ENCODE data around the gene ATG13.
A peak's percentile ranks its signal among the peaks of the same experiment; 100 is the strongest.

DNA sequence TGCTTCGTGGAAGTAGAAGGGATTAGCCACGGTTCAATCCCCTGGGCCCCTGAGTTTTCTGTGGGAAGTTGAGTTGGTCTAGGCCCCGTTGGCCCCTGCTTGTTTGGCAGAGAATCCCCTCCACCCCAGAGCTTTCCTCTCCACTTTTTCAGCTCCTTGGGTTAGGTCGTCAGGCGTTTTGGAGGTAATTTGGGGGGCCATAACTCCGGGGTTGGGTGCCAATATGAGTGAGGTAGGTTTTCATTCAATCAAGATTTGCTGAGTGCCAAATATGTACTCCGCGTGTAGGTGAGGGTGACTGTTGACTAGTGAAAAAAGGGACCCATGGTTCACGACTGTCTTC lies 590 bp downstream of the ATG13 start:
- TF ChIP-seq, protein P1, sequence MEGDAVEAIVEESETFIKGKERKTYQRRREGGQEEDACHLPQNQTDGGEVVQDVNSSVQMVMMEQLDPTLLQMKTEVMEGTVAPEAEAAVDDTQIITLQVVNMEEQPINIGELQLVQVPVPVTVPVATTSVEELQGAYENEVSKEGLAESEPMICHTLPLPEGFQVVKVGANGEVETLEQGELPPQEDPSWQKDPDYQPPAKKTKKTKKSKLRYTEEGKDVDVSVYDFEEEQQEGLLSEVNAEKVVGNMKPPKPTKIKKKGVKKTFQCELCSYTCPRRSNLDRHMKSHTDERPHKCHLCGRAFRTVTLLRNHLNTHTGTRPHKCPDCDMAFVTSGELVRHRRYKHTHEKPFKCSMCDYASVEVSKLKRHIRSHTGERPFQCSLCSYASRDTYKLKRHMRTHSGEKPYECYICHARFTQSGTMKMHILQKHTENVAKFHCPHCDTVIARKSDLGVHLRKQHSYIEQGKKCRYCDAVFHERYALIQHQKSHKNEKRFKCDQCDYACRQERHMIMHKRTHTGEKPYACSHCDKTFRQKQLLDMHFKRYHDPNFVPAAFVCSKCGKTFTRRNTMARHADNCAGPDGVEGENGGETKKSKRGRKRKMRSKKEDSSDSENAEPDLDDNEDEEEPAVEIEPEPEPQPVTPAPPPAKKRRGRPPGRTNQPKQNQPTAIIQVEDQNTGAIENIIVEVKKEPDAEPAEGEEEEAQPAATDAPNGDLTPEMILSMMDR (IDR thresholded peaks at IDR 0.05 in 8 of 11, conservative IDR thresholded peaks at IDR 0.05 in 3 of 11): peak in 4 of 11 experiments; percentile 1 to 39 (median 7)
- TF ChIP-seq POLR2AphosphoS5 (IDR thresholded peaks at IDR 0.05): no peak

Data from spleen (tissue), 7 donors.